Tibial nerve (tissue), 4 donors: ENCODE results near the gene PCLO. TPM values are rescaled to one million over a fixed set of nuclear protein-coding genes. Genes with fewer than 3 reads are reported as not detected.

Experiments used
- DNase-seq, 2 donors: peaks; one replicate each; pipeline ENCODE4 v3.0.0-alpha.2; 2019; ENCODE audit warnings: low spot score in 2 of 2
- H3K27ac ChIP-seq, 4 donors: fragments of 200-600 bp; sonication (generic) in 3 of 4; one replicate each; pipeline ENCODE4 v1.5.1; 2017 to 2019; ENCODE audit warnings: mild to moderate bottlenecking in 1 of 4
- H3K27me3 ChIP-seq, 2 donors: fragments of 200-600 bp; sonication (generic) in 1 of 2; one replicate each; pipeline versions ENCODE4 v1.5.1 to v1.6.0; 2017 to 2019
- H3K36me3 ChIP-seq, 3 donors: fragments of 200-600 bp; sonication (generic); one replicate each; pipeline ENCODE4 v1.5.1; 2018 to 2019
- H3K4me1 ChIP-seq, 4 donors: fragments of 200-600 bp; sonication (generic) in 3 of 4; one replicate each; pipeline ENCODE4 v1.5.1; 2017 to 2019
- H3K4me3 ChIP-seq, 4 donors: fragments of 200-600 bp; sonication (generic) in 3 of 4; one replicate each; pipeline ENCODE4 v1.5.1; 2017 to 2019; ENCODE audit warnings: mild to moderate bottlenecking in 1 of 4, moderate library complexity in 1 of 4
- H3K9me3 ChIP-seq, 4 donors: fragments of 200-600 bp; sonication (generic) in 3 of 4; one replicate each; pipeline ENCODE4 v1.5.1; 2017 to 2019
- EP300 ChIP-seq, 2 donors: sonication (generic); formaldehyde crosslinking; IDR thresholded peaks; one replicate each; pipeline ENCODE4 v1.6.1; 2017; ENCODE audit warnings: antibody characterized with exemption in 2 of 2, mild to moderate bottlenecking in 1 of 2
- POLR2A ChIP-seq, 2 donors: fragments of 450-650 bp; IDR thresholded peaks; one replicate each; pipeline ENCODE4 v1.6.1; 2017; ENCODE audit warnings: antibody characterized with exemption in 2 of 2, mild to moderate bottlenecking in 2 of 2, moderate library complexity in 2 of 2
- WGBS, 2 donors: methylation state at CpG; one replicate each; pipeline ENCODE4 v1.1.5; 2018; 5-methylcytosine and 5-hydroxymethylcytosine counted together
- total RNA-seq, 4 donors: library from RNA; depleted of rRNA; stranded (reverse); fragments of >200 nt; gene quantifications; one replicate each; pipeline ENCODE4 v1.1.0, GENCODE V29; 2016
- TF ChIP-seq, protein P1 (sequence below), 5 experiments: fragments of 200-600 bp in 3 of 5; fragments of 450-650 bp in 2 of 5; sonication (generic) in 3 of 5; IDR thresholded peaks; one replicate each; pipeline ENCODE4 v1.5.1; 2016 to 2019; ENCODE audit warnings: antibody characterized with exemption in 5 of 5, mild to moderate bottlenecking in 3 of 5, moderate library complexity in 2 of 5

Gene PCLO
- total RNA-seq, 4 donors from 2014 or later, result under 0.01 to 0.78 (median 0.52) TPM

DNA sequence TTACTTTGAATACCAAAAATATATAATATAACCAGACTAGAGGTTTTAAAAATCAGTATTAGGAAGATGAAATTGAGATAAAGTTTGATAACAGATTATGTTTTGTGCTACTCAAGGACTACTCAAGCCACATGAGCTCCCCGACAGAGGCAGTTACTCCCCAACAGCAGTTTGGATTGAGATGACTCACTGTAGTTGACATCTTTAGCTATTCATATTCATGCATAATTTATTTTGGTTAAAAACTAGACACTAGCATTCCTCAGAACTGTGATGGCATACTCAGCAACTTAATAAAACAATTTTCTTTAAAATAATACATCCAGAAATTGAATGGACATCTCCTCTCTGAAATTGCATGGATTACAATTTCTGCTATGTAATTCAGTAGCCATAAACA is 19.6 kb downstream of the PCLO start:
- Histone ChIP-seq H3K4me1 (no peaks in the 10 kb centered on the region), H3K9me3 (no peaks in the 10 kb centered on the region), H3K27ac (no peak overlapping the region), H3K27me3 (no peaks in the 10 kb centered on the region), H3K36me3 (no peaks in the 10 kb centered on the region), H3K4me3 (no peak overlapping the region)
- 62 to 74% methylated on average over 1 of the region's 1 CpG for WGBS, 2 donors
- TF ChIP-seq, protein P1, sequence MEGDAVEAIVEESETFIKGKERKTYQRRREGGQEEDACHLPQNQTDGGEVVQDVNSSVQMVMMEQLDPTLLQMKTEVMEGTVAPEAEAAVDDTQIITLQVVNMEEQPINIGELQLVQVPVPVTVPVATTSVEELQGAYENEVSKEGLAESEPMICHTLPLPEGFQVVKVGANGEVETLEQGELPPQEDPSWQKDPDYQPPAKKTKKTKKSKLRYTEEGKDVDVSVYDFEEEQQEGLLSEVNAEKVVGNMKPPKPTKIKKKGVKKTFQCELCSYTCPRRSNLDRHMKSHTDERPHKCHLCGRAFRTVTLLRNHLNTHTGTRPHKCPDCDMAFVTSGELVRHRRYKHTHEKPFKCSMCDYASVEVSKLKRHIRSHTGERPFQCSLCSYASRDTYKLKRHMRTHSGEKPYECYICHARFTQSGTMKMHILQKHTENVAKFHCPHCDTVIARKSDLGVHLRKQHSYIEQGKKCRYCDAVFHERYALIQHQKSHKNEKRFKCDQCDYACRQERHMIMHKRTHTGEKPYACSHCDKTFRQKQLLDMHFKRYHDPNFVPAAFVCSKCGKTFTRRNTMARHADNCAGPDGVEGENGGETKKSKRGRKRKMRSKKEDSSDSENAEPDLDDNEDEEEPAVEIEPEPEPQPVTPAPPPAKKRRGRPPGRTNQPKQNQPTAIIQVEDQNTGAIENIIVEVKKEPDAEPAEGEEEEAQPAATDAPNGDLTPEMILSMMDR (IDR thresholded peaks at IDR 0.05), result no peak
- no peak for TF ChIP-seq EP300 (IDR thresholded peaks at IDR 0.05)
- no peak for TF ChIP-seq POLR2A (IDR thresholded peaks at IDR 0.05)
- DNase-seq, result no peak

DNA sequence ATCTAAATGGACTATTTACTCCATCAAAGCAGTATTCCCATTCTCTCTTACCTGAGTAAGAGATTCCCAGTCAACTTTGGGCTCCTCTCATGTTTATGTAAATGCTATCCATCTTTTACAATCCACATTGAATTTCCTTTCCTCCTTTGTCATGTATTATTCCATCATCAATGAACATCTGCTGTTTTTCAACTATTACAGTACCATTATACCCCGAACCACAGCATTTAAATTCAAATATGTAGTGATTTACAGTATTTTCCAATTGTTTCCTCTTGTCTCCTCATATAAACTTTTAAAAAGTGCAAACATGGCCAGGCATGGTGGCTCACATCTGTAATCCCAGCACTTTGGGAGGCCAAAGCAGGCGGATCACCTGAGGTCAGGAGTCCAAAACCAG is 20.3 kb downstream of the PCLO start:
- Histone ChIP-seq H3K36me3 (no peaks in the 10 kb centered on the region), H3K4me1 (no peaks in the 10 kb centered on the region), H3K9me3 (no peaks in the 10 kb centered on the region), H3K4me3 (no peak overlapping the region), H3K27me3 (no peaks in the 10 kb centered on the region), H3K27ac (no peak overlapping the region)
- TF ChIP-seq, protein P1 (IDR thresholded peaks at IDR 0.05), result no peak
- TF ChIP-seq EP300 (IDR thresholded peaks at IDR 0.05) (no peak), POLR2A (IDR thresholded peaks at IDR 0.05) (no peak)
- no peak for DNase-seq
- 84 to 88% methylated on average over 2 of the region's 2 CpGs for WGBS, 2 donors

DNA sequence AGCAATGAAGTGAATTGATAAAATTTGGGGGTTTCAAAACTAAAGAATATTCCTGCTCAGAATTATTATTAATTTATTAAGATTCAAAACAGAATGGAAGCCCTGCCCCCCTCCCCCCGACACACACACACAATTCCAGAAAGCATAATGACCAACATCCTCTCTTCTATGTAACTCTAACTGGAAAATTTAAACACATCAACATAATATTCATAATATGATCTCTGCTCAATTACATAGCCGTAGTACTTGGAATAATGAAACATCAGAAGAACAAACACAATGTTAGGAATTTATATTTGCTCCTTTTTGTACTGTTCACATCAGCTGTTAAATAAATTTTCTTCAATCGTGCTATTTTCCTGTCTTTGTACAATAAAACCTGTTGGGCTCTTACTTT is 20.8 kb downstream of the PCLO start:
- H3K9me3 ChIP-seq, result no peaks in the 10 kb centered on the region
- H3K27ac ChIP-seq, result no peak overlapping the region
- DNase-seq, result no peak
- no peak overlapping the region for H3K4me3 ChIP-seq
- H3K4me1 ChIP-seq, result no peaks in the 10 kb centered on the region
- 70 to 84% methylated on average over 3 of the region's 3 CpGs for WGBS, 2 donors
- H3K36me3 ChIP-seq, result no peaks in the 10 kb centered on the region
- no peak for TF ChIP-seq POLR2A (IDR thresholded peaks at IDR 0.05)
- TF ChIP-seq EP300 (IDR thresholded peaks at IDR 0.05), result no peak
- TF ChIP-seq, protein P1 (IDR thresholded peaks at IDR 0.05), result no peak
- no peaks in the 10 kb centered on the region for H3K27me3 ChIP-seq

DNA sequence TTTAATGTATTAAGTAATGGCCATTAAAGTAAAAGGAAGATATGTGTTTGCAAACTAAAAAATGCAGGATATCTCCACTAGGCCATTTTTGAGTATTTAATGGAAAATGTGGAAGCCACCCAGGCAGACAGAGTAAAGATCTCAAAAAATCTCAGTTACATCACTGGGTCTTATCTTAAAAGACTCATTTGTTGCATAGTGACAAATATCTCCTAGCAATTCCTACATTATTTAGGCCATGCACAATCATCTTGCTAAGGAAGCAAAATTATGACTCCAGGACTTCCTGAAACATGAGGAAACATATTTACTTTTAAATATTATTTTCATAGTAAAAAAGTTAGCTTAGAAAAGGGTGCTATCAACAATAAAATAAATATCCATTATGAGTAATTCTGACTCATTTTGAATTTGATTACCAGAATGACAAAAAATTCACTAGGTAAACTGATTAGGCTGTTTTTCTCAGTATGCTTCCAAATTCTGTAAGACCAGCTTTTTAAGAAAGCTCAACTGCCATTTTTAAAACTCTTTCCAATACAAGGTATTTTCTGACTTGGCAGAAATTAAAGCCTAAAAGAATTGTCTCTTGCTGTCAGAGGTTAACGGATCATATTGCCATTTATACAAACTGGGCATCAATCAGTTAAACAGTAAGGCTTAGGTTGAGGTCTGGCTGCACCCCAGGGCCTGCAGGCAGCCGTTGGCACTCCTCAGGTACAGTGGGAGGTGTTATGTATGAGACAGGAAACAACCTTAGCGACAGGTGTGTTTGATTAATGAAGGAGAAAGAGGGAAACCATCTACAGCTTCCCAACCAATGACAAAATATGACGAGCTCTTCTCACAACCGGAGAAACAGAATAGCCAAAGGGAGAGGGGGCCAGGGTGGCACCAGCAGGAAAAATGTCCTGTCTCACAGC is 31.8 kb downstream of the PCLO start:
- Histone ChIP-seq H3K4me3 (no peak overlapping the region), H3K36me3 (no peaks in the 10 kb centered on the region), H3K27ac (no peak overlapping the region), H3K9me3 (no peaks in the 10 kb centered on the region), H3K4me1 (no peaks in the 10 kb centered on the region), H3K27me3 (no peaks in the 10 kb centered on the region)
- TF ChIP-seq POLR2A (IDR thresholded peaks at IDR 0.05) (no peak), EP300 (IDR thresholded peaks at IDR 0.05) (no peak)
- TF ChIP-seq, protein P1 (IDR thresholded peaks at IDR 0.05), result no peak
- no peak for DNase-seq
- 67 to 73% methylated on average over 5 of the region's 5 CpGs for WGBS, 2 donors

DNA sequence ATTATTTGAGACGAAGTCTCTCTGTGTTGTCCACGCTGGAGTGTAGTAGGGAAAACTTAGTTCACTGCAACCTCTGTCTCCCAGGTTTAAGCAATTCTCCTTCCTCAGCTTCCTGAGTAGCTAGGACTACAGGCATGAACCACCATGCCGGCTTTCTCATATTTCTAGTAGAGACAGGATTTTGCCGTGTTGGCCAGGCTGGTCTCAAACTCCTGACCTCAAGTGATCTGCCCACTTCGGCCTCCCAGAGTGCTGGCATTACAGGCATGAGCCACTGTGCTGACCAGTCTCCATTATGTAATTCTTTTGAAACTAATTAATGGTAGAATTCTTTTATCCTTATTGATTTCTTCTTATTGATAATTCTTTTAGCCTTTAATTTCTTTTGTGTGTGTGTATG is 32.5 kb downstream of the PCLO start:
- H3K4me3 ChIP-seq, result no peak overlapping the region
- WGBS, 2 donors, result 91 to 92% methylated on average over 5 of the region's 5 CpGs
- no peaks in the 10 kb centered on the region for H3K36me3 ChIP-seq
- DNase-seq, result no peak
- H3K27me3 ChIP-seq, result no peaks in the 10 kb centered on the region
- peaks cover 0 to 2% (median 0%) of the 10 kb centered on the region in 4 donors for H3K9me3 ChIP-seq
- H3K4me1 ChIP-seq, result no peaks in the 10 kb centered on the region
- TF ChIP-seq, protein P1 (IDR thresholded peaks at IDR 0.05), result no peak
- TF ChIP-seq POLR2A (IDR thresholded peaks at IDR 0.05), result no peak
- no peak for TF ChIP-seq EP300 (IDR thresholded peaks at IDR 0.05)
- no peak overlapping the region for H3K27ac ChIP-seq
